WERI-Rb-1 (cell line): ENCODE measurements around the gene COPZ2.
"Not testable (repeated sequence)": the region's sequence is repeated elsewhere in the genome, so short reads cannot be mapped to it uniquely, and the experiment has no call there.

Source experiments
- DNase-seq: peaks from one replicate; pipeline ENCODE4 v3.0.0-alpha.2; 2020
- H3K27ac ChIP-seq: fragments of 250-450 bp; sonication (Bioruptor Pico); 2 replicates; pipeline ENCODE4 v1.5.1; 2020; ENCODE audit warnings: mild to moderate bottlenecking, moderate library complexity
- H3K27me3 ChIP-seq: fragments of 250-450 bp; sonication (Bioruptor Pico); 2 replicates; pipeline ENCODE4 v1.5.1; 2021; ENCODE audit warnings: mild to moderate bottlenecking, low read depth, moderate library complexity; ENCODE audit not compliant: insufficient read depth, severe bottlenecking
- H3K36me3 ChIP-seq: fragments of 250-450 bp; sonication (Bioruptor Pico); 2 replicates; pipeline ENCODE4 v1.5.1; 2020; ENCODE audit warnings: mild to moderate bottlenecking, moderate library complexity
- H3K4me3 ChIP-seq: 2 replicates; pipeline ENCODE4 v1.5.1; 2011; ENCODE audit warnings: low read depth, mild to moderate bottlenecking, control low read depth, low read length
- H3K9me3 ChIP-seq: fragments of 250-450 bp; sonication (Bioruptor Pico); 2 replicates; pipeline ENCODE4 v1.5.1; 2021; ENCODE audit warnings: mild to moderate bottlenecking, moderate library complexity; ENCODE audit not compliant: severe bottlenecking
- TF ChIP-seq, protein P1 (sequence below): IDR thresholded peaks from 2 replicates; pipeline ENCODE4 v1.5.1; 2011; ENCODE audit warnings: low read depth, mild to moderate bottlenecking, control low read depth, inconsistent platforms, low read length

Gene COPZ2

DNA sequence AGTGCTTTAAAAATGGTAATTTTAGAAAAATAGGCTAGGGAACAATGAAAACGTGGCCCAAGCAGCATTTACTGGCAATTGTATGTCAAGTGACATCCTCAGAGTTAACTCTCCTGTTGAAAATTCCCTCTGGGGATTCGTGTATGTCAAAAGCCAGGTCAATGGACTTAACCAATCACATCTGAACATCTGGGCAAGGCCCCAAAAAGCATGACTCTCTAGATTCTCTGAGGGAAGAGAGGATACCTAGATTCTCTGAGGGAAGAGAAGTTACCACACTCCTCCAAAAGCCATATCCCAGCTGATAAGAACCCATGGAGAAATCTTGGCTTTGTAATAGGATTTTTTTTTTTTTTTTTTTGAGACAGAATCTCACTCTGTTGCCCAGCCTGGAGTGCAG lies 34.1 kb upstream of the COPZ2 start:
- DNase-seq, result no peak
- Histone ChIP-seq H3K4me3 (no peak overlapping the region), H3K9me3 (no peaks in the 10 kb centered on the region), H3K27me3 (no peaks in the 10 kb centered on the region), H3K36me3 (peaks cover 85% of the 10 kb centered on the region), H3K27ac (no peak overlapping the region)
- TF ChIP-seq, protein P1, sequence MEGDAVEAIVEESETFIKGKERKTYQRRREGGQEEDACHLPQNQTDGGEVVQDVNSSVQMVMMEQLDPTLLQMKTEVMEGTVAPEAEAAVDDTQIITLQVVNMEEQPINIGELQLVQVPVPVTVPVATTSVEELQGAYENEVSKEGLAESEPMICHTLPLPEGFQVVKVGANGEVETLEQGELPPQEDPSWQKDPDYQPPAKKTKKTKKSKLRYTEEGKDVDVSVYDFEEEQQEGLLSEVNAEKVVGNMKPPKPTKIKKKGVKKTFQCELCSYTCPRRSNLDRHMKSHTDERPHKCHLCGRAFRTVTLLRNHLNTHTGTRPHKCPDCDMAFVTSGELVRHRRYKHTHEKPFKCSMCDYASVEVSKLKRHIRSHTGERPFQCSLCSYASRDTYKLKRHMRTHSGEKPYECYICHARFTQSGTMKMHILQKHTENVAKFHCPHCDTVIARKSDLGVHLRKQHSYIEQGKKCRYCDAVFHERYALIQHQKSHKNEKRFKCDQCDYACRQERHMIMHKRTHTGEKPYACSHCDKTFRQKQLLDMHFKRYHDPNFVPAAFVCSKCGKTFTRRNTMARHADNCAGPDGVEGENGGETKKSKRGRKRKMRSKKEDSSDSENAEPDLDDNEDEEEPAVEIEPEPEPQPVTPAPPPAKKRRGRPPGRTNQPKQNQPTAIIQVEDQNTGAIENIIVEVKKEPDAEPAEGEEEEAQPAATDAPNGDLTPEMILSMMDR, result no peak

DNA sequence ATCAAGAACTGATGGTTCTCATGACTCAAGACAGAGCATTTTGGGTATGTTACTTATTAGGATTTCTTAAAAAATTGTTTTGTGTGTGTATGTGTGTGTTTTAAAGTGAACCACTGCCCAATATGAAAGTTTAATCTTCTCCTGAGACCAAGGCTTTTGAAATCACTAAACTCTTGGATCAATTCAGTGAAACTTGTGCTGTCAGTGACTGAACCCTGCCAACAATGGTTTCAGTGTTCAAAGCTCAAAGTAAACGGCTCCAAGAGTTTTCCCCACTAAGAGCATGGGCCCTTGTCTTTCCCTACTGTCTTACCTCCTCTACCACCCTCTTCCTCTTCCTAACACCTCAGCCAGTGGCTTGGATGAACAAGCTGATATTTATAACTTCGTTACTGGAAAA lies 32.6 kb upstream of the COPZ2 start:
- DNase-seq, result no peak
- no peak overlapping the region for H3K27ac ChIP-seq
- no peak overlapping the region for H3K4me3 ChIP-seq
- TF ChIP-seq, protein P1, result no peak
- no peaks in the 10 kb centered on the region for H3K27me3 ChIP-seq
- H3K36me3 ChIP-seq, result peaks cover 82% of the 10 kb centered on the region
- H3K9me3 ChIP-seq, result no peaks in the 10 kb centered on the region

DNA sequence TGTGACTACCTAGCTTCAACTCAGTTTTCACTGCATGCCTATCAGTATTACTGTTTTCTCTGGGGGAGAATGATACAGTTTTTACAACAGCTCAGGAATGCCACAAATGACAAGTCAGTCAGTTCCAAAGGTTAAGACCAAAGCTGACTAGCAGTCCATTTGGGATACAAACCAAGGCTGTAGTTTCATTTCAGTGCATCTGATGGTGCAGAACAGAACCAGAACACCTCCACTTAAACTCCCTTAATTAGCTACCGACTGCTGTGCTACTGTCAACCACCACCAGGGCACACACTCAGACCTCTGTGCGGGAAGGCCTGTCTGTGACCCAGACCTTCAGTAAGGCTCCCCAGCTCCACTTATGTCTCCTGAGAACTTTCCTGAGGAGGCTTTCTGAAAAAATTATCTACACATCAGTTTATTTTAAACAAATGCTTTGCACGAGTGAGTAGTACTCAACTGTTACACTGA lies 30.9 kb upstream of the COPZ2 start:
- TF ChIP-seq, protein P1, result peak; percentile 72
- H3K9me3 ChIP-seq, result no peaks in the 10 kb centered on the region
- peak; percentile 53 for DNase-seq
- peaks cover 85% of the 10 kb centered on the region for H3K36me3 ChIP-seq
- no peak overlapping the region for H3K27ac ChIP-seq
- H3K4me3 ChIP-seq, result no peak overlapping the region
- H3K27me3 ChIP-seq, result no peaks in the 10 kb centered on the region

DNA sequence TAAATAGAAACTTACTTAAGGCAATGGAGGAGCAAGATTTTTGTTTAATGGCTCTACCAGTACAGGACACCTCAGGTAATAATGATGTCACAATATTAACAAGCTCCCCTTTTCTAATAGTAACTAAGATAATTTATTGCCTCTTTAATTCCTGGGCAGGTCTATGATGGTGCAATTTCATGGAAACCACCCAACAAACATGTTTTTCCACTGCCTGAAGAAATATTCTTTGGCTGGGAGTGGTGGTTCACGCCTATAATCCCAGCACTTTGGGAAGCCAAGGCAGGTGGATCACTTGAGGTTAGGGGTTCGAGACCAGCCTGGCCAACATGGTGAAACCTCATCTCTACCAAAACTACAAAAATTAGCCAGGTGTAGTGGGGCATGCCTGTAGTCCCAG lies 30.2 kb upstream of the COPZ2 start:
- DNase-seq, H3K9me3 ChIP-seq, H3K27me3 ChIP-seq, H3K27ac ChIP-seq, H3K4me3 ChIP-seq: not testable (repeated sequence)
- peaks cover 87% of the 10 kb centered on the region for H3K36me3 ChIP-seq

DNA sequence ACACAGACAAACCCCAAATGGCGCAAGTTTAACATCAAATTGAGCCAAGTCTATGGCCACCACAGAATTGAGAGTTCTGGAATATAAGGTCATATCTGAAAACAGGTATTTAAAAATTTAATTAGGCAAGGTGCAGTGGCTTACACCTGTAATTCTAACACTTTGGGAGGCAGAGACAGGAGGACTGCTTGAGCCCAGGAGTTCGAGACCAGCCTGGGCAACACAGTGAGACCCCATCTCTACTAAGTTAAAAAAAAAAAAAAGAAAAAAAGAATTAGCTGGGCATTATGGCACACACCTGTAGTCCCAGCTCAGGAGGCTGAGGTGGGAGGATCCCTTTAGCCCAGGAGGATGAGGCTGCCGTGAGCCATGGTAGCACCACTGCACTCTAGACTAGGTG lies 29.6 kb upstream of the COPZ2 start:
- Histone ChIP-seq H3K27ac (no peak overlapping the region), H3K36me3 (peaks cover 85% of the 10 kb centered on the region), H3K4me3 (no peak overlapping the region), H3K9me3 (no peaks in the 10 kb centered on the region), H3K27me3 (no peaks in the 10 kb centered on the region)
- DNase-seq, result no peak
- TF ChIP-seq, protein P1, result no peak

DNA sequence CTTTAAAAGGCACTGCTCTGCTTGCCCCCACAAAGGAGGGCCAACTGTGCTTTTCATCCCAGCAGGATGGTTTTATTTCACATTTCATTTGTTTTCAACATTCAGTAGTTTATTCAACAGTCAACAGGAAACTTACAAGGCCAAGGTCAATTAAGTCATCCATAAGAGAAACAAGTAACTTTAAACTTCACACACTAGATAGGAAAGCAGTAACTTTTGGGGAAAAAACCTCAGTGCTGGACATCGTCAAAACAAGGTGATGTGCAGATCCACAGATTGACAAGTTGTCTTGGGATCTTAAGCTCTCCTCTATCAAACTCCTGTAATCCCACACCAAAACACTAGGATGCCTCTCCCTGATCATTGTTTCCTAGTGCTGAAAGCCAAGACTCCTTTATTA lies 29.1 kb upstream of the COPZ2 start:
- DNase-seq, result no peak
- peaks cover 85% of the 10 kb centered on the region for H3K36me3 ChIP-seq
- no peaks in the 10 kb centered on the region for H3K27me3 ChIP-seq
- H3K27ac ChIP-seq, result no peak overlapping the region
- TF ChIP-seq, protein P1, result no peak
- H3K9me3 ChIP-seq, result no peaks in the 10 kb centered on the region
- no peak overlapping the region for H3K4me3 ChIP-seq
